Prostate gland (tissue), 2 donors: ENCODE results near the gene ANXA6.

Experiments
- CTCF ChIP-seq, 4 experiments: fragments of 200-600 bp in 2 of 4; fragments of 450-650 bp in 2 of 4; sonication (generic) in 2 of 4; IDR thresholded peaks; 1 replicate in 3 of 4; 2 replicates in 1 of 4; pipeline ENCODE4 v1.5.1; 2016 to 2019; ENCODE audit warnings: antibody characterized with exemption in 4 of 4, mild to moderate bottlenecking in 2 of 4, moderate library complexity in 2 of 4
- POLR2A ChIP-seq: fragments of 450-650 bp; IDR thresholded peaks from one replicate; pipeline ENCODE4 v1.6.1; 2016; ENCODE audit warnings: antibody characterized with exemption, mild to moderate bottlenecking

- TF ChIP-seq CTCF (IDR thresholded peaks at IDR 0.05): no peak
- no peak for TF ChIP-seq POLR2A
Measured at GRCh38 chr5:151202381-151203139, 45.0 kb upstream of the ANXA6 start.
